K562 (cell line): Measurements from ENCODE around the gene TCF12. TPM values are rescaled to one million over a fixed set of nuclear protein-coding genes. Genes with fewer than 3 reads are reported as not detected.

Experiments
- polyA plus RNA-seq, 8 experiments: library from polyadenylated mRNA; depleted of rRNA in 4 of 8; stranded (reverse) in 5 of 8; unstranded in 3 of 8; fragments of >200 nt; fragmentation: Nextera tagmentation in 2 of 8; fragmentation: Illumina TruSeq in 1 of 8; extraction: Ambion mirVana in 2 of 8; extraction: Trizol in 1 of 8; gene quantifications; 2 replicates each; pipeline versions ENCODE4 v1.2.1 to v1.2.3, GENCODE V29; 2011 to 2014; ENCODE audit warnings: inconsistent platforms in 1 of 8, missing spikeins in 1 of 8
- total RNA-seq, 7 experiments: library from RNA; depleted of rRNA in 6 of 7; stranded (reverse); fragments of >200 nt in 6 of 7; fragmentation: Illumina TruSeq in 2 of 7; extraction: Trizol in 2 of 7; gene quantifications; 2 replicates each; pipeline versions ENCODE4 v1.2.1 to v1.2.3, GENCODE V29; 2011 to 2021; ENCODE audit warnings: low replicate concordance in 1 of 7
- TF ChIP-seq, protein P1 (sequence below): fragments of 450-650 bp; IDR thresholded peaks from 2 replicates; pipeline ENCODE4 v1.6.1; 2016; ENCODE audit warnings: mild to moderate bottlenecking, moderate library complexity

TCF12 gene
- total and polyA plus RNA-seq, 9 of the 15 experiments (the other 6 are each of a cell fraction or from before 2014, with no cell fraction given), result 10.5 to 132 (median 52.9) TPM

DNA sequence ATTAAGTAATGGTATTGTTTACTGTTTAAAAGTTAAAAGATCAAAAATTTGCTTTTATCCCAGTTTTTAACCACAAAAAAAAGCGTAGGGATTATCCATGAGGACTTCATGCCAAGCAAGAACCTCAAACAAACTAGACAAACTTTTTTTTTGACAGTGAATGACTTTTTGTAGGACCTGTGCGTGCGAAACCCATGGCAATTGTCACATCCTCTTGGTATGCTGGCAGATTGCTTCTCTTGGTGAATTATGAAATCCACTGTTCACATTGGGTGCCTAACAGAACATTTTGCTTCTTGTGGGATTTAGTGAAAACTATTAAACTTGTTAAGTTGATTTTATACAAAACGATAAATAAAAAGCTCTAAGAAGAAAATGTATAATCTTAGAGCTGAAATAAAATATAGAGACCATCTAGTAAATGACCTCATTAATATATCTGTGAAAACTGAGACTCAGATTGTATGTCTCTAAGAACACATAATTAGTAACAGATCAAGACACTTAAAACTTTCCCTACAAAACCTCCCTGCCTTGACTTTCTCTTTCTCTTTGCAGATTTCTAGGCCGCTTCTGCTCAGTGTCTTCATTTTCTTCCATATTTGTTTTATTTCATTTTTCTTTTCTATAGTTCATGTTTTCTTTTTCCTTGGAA lies 370.6 kb downstream of the TCF12 start (continued):
- TF ChIP-seq, protein P1, sequence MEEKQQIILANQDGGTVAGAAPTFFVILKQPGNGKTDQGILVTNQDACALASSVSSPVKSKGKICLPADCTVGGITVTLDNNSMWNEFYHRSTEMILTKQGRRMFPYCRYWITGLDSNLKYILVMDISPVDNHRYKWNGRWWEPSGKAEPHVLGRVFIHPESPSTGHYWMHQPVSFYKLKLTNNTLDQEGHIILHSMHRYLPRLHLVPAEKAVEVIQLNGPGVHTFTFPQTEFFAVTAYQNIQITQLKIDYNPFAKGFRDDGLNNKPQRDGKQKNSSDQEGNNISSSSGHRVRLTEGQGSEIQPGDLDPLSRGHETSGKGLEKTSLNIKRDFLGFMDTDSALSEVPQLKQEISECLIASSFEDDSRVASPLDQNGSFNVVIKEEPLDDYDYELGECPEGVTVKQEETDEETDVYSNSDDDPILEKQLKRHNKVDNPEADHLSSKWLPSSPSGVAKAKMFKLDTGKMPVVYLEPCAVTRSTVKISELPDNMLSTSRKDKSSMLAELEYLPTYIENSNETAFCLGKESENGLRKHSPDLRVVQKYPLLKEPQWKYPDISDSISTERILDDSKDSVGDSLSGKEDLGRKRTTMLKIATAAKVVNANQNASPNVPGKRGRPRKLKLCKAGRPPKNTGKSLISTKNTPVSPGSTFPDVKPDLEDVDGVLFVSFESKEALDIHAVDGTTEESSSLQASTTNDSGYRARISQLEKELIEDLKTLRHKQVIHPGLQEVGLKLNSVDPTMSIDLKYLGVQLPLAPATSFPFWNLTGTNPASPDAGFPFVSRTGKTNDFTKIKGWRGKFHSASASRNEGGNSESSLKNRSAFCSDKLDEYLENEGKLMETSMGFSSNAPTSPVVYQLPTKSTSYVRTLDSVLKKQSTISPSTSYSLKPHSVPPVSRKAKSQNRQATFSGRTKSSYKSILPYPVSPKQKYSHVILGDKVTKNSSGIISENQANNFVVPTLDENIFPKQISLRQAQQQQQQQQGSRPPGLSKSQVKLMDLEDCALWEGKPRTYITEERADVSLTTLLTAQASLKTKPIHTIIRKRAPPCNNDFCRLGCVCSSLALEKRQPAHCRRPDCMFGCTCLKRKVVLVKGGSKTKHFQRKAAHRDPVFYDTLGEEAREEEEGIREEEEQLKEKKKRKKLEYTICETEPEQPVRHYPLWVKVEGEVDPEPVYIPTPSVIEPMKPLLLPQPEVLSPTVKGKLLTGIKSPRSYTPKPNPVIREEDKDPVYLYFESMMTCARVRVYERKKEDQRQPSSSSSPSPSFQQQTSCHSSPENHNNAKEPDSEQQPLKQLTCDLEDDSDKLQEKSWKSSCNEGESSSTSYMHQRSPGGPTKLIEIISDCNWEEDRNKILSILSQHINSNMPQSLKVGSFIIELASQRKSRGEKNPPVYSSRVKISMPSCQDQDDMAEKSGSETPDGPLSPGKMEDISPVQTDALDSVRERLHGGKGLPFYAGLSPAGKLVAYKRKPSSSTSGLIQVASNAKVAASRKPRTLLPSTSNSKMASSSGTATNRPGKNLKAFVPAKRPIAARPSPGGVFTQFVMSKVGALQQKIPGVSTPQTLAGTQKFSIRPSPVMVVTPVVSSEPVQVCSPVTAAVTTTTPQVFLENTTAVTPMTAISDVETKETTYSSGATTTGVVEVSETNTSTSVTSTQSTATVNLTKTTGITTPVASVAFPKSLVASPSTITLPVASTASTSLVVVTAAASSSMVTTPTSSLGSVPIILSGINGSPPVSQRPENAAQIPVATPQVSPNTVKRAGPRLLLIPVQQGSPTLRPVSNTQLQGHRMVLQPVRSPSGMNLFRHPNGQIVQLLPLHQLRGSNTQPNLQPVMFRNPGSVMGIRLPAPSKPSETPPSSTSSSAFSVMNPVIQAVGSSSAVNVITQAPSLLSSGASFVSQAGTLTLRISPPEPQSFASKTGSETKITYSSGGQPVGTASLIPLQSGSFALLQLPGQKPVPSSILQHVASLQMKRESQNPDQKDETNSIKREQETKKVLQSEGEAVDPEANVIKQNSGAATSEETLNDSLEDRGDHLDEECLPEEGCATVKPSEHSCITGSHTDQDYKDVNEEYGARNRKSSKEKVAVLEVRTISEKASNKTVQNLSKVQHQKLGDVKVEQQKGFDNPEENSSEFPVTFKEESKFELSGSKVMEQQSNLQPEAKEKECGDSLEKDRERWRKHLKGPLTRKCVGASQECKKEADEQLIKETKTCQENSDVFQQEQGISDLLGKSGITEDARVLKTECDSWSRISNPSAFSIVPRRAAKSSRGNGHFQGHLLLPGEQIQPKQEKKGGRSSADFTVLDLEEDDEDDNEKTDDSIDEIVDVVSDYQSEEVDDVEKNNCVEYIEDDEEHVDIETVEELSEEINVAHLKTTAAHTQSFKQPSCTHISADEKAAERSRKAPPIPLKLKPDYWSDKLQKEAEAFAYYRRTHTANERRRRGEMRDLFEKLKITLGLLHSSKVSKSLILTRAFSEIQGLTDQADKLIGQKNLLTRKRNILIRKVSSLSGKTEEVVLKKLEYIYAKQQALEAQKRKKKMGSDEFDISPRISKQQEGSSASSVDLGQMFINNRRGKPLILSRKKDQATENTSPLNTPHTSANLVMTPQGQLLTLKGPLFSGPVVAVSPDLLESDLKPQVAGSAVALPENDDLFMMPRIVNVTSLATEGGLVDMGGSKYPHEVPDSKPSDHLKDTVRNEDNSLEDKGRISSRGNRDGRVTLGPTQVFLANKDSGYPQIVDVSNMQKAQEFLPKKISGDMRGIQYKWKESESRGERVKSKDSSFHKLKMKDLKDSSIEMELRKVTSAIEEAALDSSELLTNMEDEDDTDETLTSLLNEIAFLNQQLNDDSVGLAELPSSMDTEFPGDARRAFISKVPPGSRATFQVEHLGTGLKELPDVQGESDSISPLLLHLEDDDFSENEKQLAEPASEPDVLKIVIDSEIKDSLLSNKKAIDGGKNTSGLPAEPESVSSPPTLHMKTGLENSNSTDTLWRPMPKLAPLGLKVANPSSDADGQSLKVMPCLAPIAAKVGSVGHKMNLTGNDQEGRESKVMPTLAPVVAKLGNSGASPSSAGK, result no peak
